ENCODE results near the gene LAMA4.

GRCh38 chr6:112081569-112081968 is 172.8 kb downstream of the LAMA4 start:
- no peak for TF ChIP-seq CTCF (IDR thresholded peaks at IDR 0.05)
- TF ChIP-seq POLR2A (IDR thresholded peaks at IDR 0.05): no peak
